HG03139 (cell line): ENCODE measurements around the gene PSD4.

Source experiments
- ATAC-seq: cut with Tn5 transposase; IDR thresholded peaks from one replicate; pipeline ENCODE4 v1.9.1; 2021; ENCODE audit not compliant: unreplicated experiment

The PSD4 gene

GRCh38 chr2:113173542-113174375, at the start of gene PSD4:
Gene PSD4 (plus strand): TSS chr2:113173971. CDS start chr2:113182457, 8,486 bp downstream.
- peak; percentile 79 for ATAC-seq

- no peak for ATAC-seq
Measured at GRCh38 chr2:113124181-113124961, 49.4 kb upstream of the PSD4 start.

GRCh38 chr2:113124984-113125855, 48.6 kb upstream of the PSD4 start:
- no peak for ATAC-seq

- no peak for ATAC-seq
Measured at GRCh38 chr2:113126845-113127645, 46.7 kb upstream of the PSD4 start, which contains the start of gene IL1RN. Gene IL1RN (plus strand): TSS chr2:113127598. CDS start chr2:113127625, 27 bp downstream.

GRCh38 chr2:113127646-113128570, 45.9 kb upstream of the PSD4 start:
- no peak for ATAC-seq

- no peak for ATAC-seq
Measured at GRCh38 chr2:113129519-113130078, 44.2 kb upstream of the PSD4 start.

- no peak for ATAC-seq
Measured at GRCh38 chr2:113131352-113132185, 42.2 kb upstream of the PSD4 start.

GRCh38 chr2:113132414-113133021, 41.3 kb upstream of the PSD4 start:
- no peak for ATAC-seq

GRCh38 chr2:113133704-113134598, 39.8 kb upstream of the PSD4 start:
- no peak for ATAC-seq

- ATAC-seq: no peak
Measured at GRCh38 chr2:113134717-113135116, 39.1 kb upstream of the PSD4 start.

- no peak for ATAC-seq
Measured at GRCh38 chr2:113135317-113135716, 38.5 kb upstream of the PSD4 start.

- ATAC-seq: no peak
Measured at GRCh38 chr2:113136828-113137775, 36.7 kb upstream of the PSD4 start.

GRCh38 chr2:113137827-113138226, 35.9 kb upstream of the PSD4 start:
- no peak for ATAC-seq

- no peak for ATAC-seq
Measured at GRCh38 chr2:113138428-113139322, 35.1 kb upstream of the PSD4 start.
